Hematopoietic multipotent progenitor cell treated with erythropoietin and hydrocortisone succinate and interleukin-3 and kit ligand, for 15 days (in vitro differentiated cells): ENCODE data around the gene DNASE2B.

ENCODE experiments used
- DNase-seq: peaks from one replicate; pipeline ENCODE4 v3.0.0-alpha.2; 2015; ENCODE audit warnings: low spot score

The DNASE2B gene

DNA sequence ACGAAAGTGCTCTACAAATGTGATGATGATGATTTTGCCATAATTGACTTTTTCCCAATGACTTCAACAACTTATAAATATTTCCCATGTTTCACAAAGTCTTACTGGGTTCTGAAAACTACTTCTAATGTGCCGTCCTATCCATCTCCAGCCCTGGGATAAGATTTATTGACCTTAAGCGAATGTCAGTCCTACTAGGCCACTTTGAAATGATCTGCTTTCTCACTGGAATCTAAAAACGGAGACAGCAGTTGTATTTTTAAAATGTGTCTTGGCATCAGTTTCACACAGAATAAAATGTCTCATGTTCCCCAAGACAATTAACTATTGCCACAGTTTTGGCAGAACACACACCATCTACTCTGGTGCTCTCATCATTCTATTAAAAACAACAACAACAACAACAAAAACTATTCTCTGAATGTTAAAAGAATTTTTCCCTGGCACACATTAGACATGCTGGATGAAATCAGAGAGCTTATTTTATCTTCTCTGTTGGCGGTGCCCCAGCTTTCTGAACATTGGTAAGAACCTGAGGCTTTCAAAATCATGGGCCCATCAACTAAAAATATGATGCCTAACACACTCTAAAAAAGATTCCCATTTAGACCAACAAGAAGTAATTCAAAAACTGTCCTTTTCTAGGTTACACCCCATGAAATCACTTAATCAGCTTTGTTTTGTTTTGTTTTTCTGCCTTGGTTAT is 23.1 kb upstream of the DNASE2B start:
- no peak for DNase-seq

DNA sequence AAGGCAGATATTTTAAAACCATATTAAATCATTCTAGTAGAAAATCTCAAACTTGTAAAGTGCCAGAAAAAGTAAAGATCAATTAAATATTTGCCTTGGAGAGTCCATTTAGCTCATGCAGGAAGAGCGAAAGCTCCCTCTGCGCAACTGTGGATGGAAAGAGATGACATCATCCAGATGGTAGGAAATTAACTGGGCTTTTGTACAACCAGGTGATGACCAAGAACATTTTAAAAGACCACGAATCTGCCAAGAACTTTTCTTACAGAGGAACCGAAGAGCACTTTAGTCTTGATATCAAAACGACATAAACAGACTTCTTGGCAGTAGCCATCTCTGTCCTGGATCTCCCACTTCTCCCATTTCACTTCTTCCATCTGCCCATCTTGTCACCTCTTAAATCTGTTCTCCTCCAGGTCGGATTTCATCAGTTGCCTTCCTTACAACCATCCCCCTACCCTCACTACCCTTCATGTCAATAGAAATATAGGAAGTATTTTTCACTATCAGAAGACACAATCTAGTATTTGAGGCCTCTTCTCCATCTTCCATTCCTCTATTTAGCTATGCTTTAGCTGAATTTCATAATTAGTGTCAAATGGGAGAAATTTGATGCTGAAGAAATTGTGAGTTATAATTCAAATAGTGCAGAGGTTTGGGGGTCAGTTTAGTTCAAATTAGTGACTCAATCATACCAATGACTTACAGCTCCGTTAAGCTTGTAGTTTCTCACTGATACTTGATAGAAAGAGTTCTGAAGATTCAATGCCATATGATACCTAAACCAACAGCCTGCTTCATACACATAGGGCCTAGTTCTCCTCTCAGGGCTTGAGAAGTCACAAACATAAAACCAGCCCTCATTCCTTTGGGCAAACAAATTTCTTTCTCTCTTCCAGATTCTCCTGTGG is 22.0 kb upstream of the DNASE2B start:
- no peak for DNase-seq

DNA sequence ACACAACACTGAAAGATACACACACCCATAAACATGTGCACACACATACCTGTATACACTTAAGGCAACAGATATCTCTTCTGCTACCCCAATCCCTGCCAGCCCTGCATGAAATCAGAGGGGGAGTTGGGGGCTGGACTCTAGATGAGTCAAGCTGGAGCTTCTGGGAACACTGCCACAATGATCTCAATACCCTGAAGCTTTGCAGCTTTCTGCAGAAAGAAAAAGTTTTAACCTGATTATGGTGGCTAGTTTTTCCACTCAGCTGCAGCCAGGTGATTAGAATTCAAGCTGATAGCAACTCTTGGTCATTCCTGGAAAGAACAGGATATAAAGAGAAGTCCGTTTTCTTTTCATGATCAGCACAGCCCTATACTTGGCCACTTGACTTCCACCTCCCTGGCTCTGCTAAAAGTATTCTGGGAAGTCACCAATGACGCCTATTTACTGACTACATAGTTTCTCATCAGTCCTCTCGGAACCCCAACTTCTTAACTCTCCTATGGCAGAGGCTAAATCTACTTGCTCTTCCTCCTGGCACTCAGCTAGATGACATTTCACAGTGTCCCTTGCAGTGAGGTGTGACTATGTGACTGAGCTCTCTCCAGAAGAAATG is 20.7 kb upstream of the DNASE2B start:
- DNase-seq: no peak

DNA sequence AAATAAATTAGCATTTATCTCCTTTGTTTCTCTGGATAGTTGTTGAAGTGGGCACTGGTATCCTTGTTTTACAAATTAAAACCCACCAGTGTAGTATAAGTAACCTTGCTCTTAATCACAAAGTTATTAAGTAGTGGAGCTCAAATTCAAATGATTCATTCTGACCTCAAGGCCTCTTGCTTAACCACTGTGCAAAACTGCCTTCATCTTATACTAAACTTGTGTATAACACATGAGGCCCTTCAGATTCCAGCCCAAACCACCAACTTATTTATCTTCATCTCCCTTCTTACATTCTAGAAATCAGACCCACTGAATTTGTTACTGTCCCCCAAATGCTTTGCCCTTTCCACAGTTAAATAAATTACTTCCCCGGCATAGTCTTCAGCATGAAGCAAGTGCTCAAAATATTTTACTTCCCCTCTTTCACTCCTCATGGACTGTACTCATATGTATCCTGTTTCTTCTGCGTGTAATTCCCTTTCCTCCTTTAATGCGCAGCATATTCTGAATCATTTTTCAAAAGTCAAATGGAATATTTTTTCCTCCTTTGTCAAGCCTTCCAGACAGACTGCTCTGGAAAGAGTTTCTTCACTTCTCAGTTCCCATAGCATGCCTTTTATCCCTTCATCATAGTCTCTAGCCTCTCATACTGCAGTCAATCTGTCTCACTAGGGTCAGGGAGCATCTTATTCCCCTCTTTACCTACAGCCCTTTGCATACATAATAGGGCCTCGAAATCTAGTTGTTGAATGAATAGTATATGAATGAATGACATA is 19.0 kb upstream of the DNASE2B start:
- no peak for DNase-seq

DNA sequence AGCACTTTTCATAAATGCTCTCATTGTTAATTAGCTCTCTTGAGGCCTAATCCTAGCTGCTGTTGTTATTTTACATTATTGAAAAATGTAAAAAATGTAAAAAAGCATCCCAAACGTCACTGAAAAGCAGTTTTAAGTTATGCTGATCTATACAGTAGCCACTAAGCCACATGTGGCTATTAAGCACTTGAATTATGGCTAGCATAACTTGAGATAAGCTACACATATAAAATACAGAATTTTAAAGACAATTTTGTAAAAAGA is 18.4 kb upstream of the DNASE2B start:
- DNase-seq: no peak

GRCh38 chr1:84382127-84382526 is 16.2 kb upstream of the DNASE2B start:
- no peak for DNase-seq

DNA sequence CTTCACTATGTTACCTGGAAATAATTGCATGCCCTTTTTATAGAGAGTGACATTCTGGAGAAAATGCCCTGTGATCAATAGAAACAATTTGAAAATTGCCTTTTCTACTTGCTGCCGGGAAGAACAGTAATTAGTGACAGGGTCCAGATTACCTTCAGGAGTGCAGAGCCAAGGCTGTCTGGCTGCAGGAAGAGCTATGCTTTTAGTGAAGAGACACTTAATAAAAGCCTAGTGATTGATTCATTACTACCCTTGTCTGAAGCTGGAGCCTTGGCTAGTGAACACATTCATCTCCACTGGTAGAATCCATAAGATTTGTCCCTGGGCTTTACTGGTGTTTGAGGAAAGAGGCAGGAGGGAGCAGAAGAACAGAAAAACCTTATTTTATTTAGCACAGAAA is 12.9 kb upstream of the DNASE2B start:
- DNase-seq: no peak

DNA sequence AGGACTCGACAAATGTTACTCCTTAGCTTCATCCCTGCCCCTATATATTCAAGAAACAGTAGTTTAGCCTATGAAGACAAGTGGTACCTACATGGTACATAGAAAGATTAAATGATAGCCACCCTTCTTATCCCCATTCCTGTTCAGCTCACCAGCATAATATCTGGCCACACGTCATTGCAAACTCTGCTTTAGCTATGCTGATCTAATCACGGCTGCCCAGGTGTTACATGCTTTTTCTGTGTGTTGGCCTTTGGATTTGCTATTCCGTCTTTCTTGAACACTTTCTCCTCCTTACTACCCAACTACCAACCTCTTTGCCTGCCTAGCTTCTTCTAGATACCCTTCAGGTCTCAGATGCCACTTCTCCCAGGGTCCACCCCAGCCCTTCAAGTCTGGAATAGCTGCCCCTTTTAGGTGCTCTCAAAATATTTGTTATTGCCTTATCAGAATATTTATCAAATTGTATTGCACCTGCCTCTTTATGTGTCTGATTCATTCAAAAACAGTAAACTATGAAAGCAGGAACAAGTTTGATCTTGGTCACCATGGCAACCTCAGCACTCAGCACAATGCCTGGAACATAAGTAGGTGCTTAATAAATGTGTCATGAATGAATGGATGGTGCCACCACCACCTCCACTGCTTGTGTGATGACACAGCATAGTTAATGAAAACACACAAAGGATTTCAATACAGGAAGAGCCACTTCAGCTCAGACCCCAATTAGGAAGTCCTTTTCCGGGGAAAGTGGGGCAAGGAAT is 11.4 kb upstream of the DNASE2B start:
- no peak for DNase-seq

- no peak for DNase-seq
These were observed 10.7 kb upstream of the DNASE2B start for GRCh38 chr1:84387480-84388163.

GRCh38 chr1:84390226-84390625 is 8.1 kb upstream of the DNASE2B start:
- DNase-seq: no peak

DNA sequence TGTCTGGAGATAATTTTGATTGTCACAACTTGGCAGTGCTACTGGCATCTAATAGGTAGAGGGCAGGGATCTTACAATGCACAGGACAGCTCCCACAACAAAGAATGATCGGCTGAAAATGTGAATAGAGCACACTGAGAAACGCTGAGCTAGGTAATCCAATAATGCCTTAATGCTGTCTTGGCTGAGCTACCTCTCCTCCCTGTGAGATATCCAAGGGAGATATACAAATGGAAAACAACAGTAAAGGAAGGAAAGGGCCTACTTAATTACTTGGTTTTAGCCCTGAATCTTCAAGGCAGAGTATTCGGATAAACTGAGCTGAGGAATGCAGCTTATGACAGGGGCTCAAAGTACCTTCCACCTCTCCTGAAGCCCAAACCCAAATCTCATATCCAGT is 2.9 kb downstream of the DNASE2B start:
- no peak for DNase-seq

DNA sequence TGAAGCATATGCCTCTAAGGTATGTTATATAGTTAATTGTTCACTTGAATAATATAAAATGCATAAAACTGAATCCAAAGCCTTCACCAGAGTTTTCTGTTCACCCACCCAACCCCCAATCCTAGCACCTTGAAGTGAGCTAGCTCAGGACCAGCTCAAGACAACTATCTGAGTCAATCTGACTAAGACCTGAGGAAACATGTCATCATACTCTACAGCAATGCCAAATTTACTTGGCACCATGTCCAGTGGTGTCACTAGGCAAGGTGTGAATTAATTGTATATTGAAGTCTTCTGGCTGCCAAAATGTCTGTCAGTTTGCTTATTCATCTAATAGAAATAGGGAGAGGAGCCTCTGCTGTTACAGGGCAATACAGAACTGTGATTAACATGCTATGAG is 3.8 kb downstream of the DNASE2B start:
- DNase-seq: no peak

DNA sequence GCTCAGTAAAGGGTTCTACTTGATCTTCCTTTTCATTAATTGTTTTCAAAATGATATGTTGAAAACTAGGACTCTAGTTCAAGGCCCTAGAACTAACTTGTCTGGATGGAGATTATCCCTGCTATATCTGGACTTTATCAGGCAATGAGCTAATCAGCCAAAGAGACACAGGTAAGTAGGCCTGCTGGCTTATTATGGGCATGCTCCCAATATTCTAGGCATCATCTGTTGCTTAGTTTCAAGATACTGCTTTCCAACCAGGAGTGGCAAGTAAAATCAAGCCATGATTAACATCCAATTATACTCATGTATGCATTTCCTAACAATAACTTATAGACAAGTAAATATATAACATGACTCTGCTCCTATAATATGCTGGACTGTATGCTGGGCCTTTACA is 4.2 kb downstream of the DNASE2B start:
- no peak for DNase-seq

- DNase-seq: no peak
These were observed 5.1 kb downstream of the DNASE2B start for GRCh38 chr1:84403347-84403746.

- DNase-seq: no peak
These were observed 8.1 kb downstream of the DNASE2B start for GRCh38 chr1:84406346-84406861.

DNA sequence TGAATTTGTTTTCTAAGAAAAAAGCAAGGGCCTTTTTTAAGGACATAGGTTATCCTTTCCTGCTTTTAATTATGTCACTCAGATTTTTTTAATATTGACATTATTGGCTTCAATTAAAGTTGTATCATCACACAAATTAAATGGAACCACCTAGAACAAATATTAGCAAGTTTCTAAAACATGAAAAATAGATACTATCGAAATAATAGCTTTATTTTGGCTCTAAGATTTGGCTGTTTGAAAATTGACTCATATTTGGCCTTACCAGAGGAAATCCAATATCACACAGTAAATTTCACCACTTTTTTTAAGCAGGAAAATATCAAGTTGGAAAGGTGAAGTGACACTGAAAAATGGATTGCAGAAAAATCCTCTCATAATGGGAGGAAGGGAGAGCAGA is 9.2 kb downstream of the DNASE2B start:
- DNase-seq: no peak

GRCh38 chr1:84407958-84408422 is 9.7 kb downstream of the DNASE2B start:
- DNase-seq: no peak

GRCh38 chr1:84409888-84410287 is 11.6 kb downstream of the DNASE2B start:
- no peak for DNase-seq

DNA sequence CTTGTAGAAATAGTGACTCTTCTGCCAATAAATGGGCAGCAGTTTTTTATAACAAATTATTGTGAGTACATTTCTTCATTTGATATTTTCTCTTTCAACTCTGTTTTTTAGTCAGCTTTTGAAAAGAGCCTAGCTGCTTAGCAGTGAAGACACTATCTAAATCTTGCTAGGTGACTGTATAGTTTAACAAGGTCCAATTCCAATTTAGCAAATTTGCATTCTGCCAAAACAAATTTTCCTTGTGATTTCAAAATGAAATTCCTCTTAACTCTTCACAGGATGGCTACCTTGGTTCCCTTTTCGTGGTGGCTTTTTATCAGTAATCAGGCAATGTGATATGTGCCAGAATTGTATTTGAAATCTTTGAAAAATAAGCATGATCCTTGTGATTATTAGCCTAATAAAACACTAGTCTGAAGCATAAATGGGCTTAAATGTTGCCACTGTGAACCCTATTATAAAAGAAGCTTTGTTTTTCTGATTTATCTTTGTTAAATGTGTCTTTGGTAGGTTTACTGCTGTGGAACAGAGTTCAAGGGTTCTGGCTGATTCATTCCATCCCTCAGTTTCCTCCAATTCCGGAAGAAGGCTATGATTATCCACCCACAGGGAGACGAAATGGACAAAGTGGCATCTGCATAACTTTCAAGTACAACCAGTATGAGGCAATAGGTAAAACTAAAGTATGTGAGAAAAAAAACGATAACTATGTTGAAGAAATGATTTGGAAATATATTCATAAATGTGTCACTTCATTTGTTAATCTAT is 12.2 kb downstream of the DNASE2B start:
- no peak for DNase-seq

- no peak for DNase-seq
These were observed 14.1 kb downstream of the DNASE2B start for GRCh38 chr1:84412316-84412942.
